Measurements from ENCODE around the gene SEC22B.
"Not testable (repeated sequence)": the region's sequence is repeated elsewhere in the genome, so short reads cannot be mapped to it uniquely, and the experiment has no call there.

GRCh38 chr1:120145806-120146205 lies 30.5 kb downstream of the SEC22B start:
- TF ChIP-seq USF2 (CRISPR knock-in tag; IDR thresholded peaks at IDR 0.05); ATF3 (CRISPR knock-in tag; conservative IDR thresholded peaks at IDR 0.05); TEAD4 (CRISPR knock-in tag; IDR thresholded peaks at IDR 0.05); SP1 (CRISPR knock-in tag; conservative IDR thresholded peaks at IDR 0.05); USF1 (CRISPR knock-in tag; IDR thresholded peaks at IDR 0.05): not testable (repeated sequence)
